Thymus (tissue), 11 donors: ENCODE data around the gene CHST12. TPM values are rescaled to one million over a fixed set of nuclear protein-coding genes. Genes with fewer than 3 reads are reported as not detected.

ENCODE experiments used
- DNase-seq, 9 donors: peaks; one replicate each; pipeline ENCODE4 v3.0.0-alpha.2; 2013; ENCODE audit warnings: low spot score in 9 of 9, low read depth in 6 of 9, missing footprints in 1 of 9
- H3K27ac ChIP-seq, 2 donors: one replicate each; pipeline ENCODE4 v1.5.1; 2013; ENCODE audit warnings: control low read depth in 1 of 2, low read depth in 1 of 2, low read length in 1 of 2, mild to moderate bottlenecking in 1 of 2, moderate library complexity in 1 of 2
- H3K27me3 ChIP-seq, 2 donors: one replicate each; pipeline ENCODE4 v1.5.1; 2013; ENCODE audit warnings: low read length in 1 of 2; ENCODE audit not compliant: control insufficient read depth in 2 of 2, insufficient read depth in 1 of 2
- H3K36me3 ChIP-seq, 2 donors: one replicate each; pipeline ENCODE4 v1.5.1; 2013; ENCODE audit warnings: low read length in 1 of 2, mild to moderate bottlenecking in 1 of 2, moderate library complexity in 1 of 2; ENCODE audit not compliant: control insufficient read depth in 2 of 2, insufficient read depth in 2 of 2
- H3K4me1 ChIP-seq, 2 donors: one replicate each; pipeline ENCODE4 v1.5.1; 2013; ENCODE audit warnings: low read length in 2 of 2; ENCODE audit not compliant: control insufficient read depth in 2 of 2, insufficient read depth in 2 of 2
- H3K4me3 ChIP-seq, 2 donors: one replicate each; pipeline ENCODE4 v1.5.1; 2013; ENCODE audit warnings: low read length in 2 of 2, control low read depth in 1 of 2, mild to moderate bottlenecking in 1 of 2
- H3K9me3 ChIP-seq, 2 donors: one replicate each; pipeline ENCODE4 v1.5.1; 2013; ENCODE audit warnings: low read length in 1 of 2, mild to moderate bottlenecking in 1 of 2; ENCODE audit not compliant: control insufficient read depth in 2 of 2, insufficient read depth in 1 of 2
- WGBS: extraction: QIAGEN DNeasy Blood & Tissue Kit; methylation state at CpG from one replicate; pipeline ENCODE4 v1.1.7; 2013; 5-methylcytosine and 5-hydroxymethylcytosine counted together
- polyA plus RNA-seq: library from polyadenylated mRNA; stranded (reverse); fragments of 200-250 nt; gene quantifications from one replicate; pipeline ENCODE4 v1.2.3, GENCODE V29; 2013
- total RNA-seq: library from RNA; stranded (reverse); fragments of 120-200 nt; gene quantifications from one replicate; pipeline ENCODE4 v1.2.4, GENCODE V29; 2013
- donor health status: healthy.

The CHST12 gene
- total and polyA plus RNA-seq, 2 donors, result 5.8 to 8.9 TPM

- Histone ChIP-seq H3K27me3 (no peaks in the 10 kb centered on the region), H3K36me3 (peaks cover 36 to 68% of the 10 kb centered on the region in 2 donors), H3K4me3 (no peak overlapping the region), H3K4me1 (peaks cover 7 to 21% of the 10 kb centered on the region in 2 donors), H3K27ac (no peak overlapping the region), H3K9me3 (no peaks in the 10 kb centered on the region)
- WGBS, result 93% methylated on average over 8 of the region's 8 CpGs
- DNase-seq, result no peak
Measured at GRCh38 chr7:2358968-2359527, 44.4 kb upstream of the CHST12 start.

- Histone ChIP-seq H3K36me3 (peaks cover 42 to 73% of the 10 kb centered on the region in 2 donors), H3K27ac (no peak overlapping the region), H3K4me1 (peaks cover 7 to 21% of the 10 kb centered on the region in 2 donors), H3K9me3 (no peaks in the 10 kb centered on the region), H3K4me3 (no peak overlapping the region), H3K27me3 (no peaks in the 10 kb centered on the region)
- DNase-seq, result no peak
- WGBS, result 99% methylated on average over 11 of the region's 11 CpGs
Measured at GRCh38 chr7:2359610-2360009, 43.8 kb upstream of the CHST12 start.

- Histone ChIP-seq H3K9me3 (no peaks in the 10 kb centered on the region), H3K4me3 (no peak overlapping the region), H3K27me3 (no peaks in the 10 kb centered on the region), H3K4me1 (peaks cover 4 to 16% of the 10 kb centered on the region in 2 donors), H3K27ac (no peak overlapping the region), H3K36me3 (peaks cover 54 to 85% of the 10 kb centered on the region in 2 donors)
- WGBS, result 95% methylated on average over 6 of the region's 6 CpGs
- DNase-seq, result no peak
Measured at GRCh38 chr7:2360796-2361195, 42.6 kb upstream of the CHST12 start.

GRCh38 chr7:2362385-2363088 lies 40.9 kb upstream of the CHST12 start:
- Histone ChIP-seq H3K4me1 (peaks cover 0 to under 1% of the 10 kb centered on the region in 2 donors), H3K36me3 (peaks cover 68 to 92% of the 10 kb centered on the region in 2 donors), H3K4me3 (no peak overlapping the region), H3K9me3 (no peaks in the 10 kb centered on the region), H3K27ac (no peak overlapping the region), H3K27me3 (no peaks in the 10 kb centered on the region)
- no peak for DNase-seq
- WGBS, result 95% methylated on average over 27 of the region's 27 CpGs

GRCh38 chr7:2369139-2369538 lies 34.3 kb upstream of the CHST12 start:
- DNase-seq, result no peak
- 99% methylated on average over 10 of the region's 10 CpGs for WGBS

DNA sequence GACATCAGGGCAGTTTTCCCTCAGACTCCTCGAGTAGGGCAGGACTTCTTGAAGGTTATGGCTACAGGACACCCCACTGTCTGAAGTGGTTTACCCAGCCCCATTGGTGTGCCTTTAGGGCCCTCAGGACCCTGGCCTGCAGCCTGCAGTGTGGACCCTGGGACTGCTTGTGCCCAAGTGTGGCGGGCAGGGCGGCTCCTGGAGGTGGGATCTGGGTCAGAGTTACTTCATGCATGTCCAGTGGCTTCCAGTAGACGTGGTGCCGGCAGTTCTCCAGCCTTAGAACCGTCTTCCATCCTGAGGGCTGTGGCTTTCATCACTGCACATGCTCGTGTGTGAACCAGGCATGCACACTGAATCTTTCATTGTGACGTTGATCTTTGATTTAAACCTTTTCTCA lies 32.1 kb upstream of the CHST12 start:
- 97% methylated on average over 8 of the region's 8 CpGs for WGBS
- no peaks in the 10 kb centered on the region for H3K4me1 ChIP-seq
- H3K4me3 ChIP-seq, result no peak overlapping the region
- no peak for DNase-seq
- no peaks in the 10 kb centered on the region for H3K9me3 ChIP-seq
- H3K27me3 ChIP-seq, result no peaks in the 10 kb centered on the region
- no peak overlapping the region for H3K27ac ChIP-seq
- H3K36me3 ChIP-seq, result peaks cover 90 to 98% of the 10 kb centered on the region in 2 donors

More at GRCh38 chr7:2369139-2369538, 34.3 kb upstream of the CHST12 start:
- Histone ChIP-seq H3K27ac (no peak overlapping the region), H3K27me3 (no peaks in the 10 kb centered on the region), H3K9me3 (no peaks in the 10 kb centered on the region), H3K36me3 (peaks cover 90 to 98% of the 10 kb centered on the region in 2 donors), H3K4me1 (no peaks in the 10 kb centered on the region), H3K4me3 (no peak overlapping the region)

- Histone ChIP-seq H3K27ac (no peak overlapping the region), H3K27me3 (no peaks in the 10 kb centered on the region), H3K9me3 (no peaks in the 10 kb centered on the region), H3K4me1 (no peaks in the 10 kb centered on the region), H3K4me3 (no peak overlapping the region), H3K36me3 (peaks cover 90 to 97% of the 10 kb centered on the region in 2 donors)
- WGBS, result 96% methylated on average over 14 of the region's 14 CpGs
- no peak for DNase-seq
Measured at GRCh38 chr7:2372724-2373123, 30.7 kb upstream of the CHST12 start.

GRCh38 chr7:2373124-2373556 lies 30.3 kb upstream of the CHST12 start:
- no peak overlapping the region for H3K4me3 ChIP-seq
- H3K27me3 ChIP-seq, result no peaks in the 10 kb centered on the region
- WGBS, result 98% methylated on average over 14 of the region's 14 CpGs
- no peak overlapping the region for H3K27ac ChIP-seq
- no peaks in the 10 kb centered on the region for H3K4me1 ChIP-seq
- peaks cover 91 to 93% of the 10 kb centered on the region in 2 donors for H3K36me3 ChIP-seq
- H3K9me3 ChIP-seq, result no peaks in the 10 kb centered on the region
- DNase-seq, result no peak

DNA sequence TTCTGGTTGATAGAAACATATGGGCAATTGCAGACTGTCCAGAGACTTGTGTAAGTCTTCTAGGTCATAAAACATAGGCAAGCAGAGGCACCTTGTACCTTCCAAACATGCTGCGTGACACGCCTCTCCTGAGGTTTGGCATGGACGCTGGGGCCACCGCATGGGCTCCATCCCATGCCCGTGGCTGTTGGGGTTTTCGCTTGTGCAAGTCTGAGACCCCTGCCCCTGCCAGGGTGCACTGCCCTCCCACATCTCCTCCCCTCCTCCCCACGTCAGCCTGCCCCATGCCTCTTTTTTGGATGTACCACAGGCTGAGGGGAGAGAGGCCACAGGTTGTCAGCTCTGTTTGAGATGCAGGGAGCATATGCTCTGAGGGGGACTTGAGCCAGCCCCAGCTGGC lies 29.8 kb upstream of the CHST12 start:
- peaks cover 91 to 93% of the 10 kb centered on the region in 2 donors for H3K36me3 ChIP-seq
- no peak for DNase-seq
- no peak overlapping the region for H3K27ac ChIP-seq
- no peaks in the 10 kb centered on the region for H3K4me1 ChIP-seq
- H3K4me3 ChIP-seq, result no peak overlapping the region
- no peaks in the 10 kb centered on the region for H3K9me3 ChIP-seq
- no peaks in the 10 kb centered on the region for H3K27me3 ChIP-seq
- WGBS, result 97% methylated on average over 7 of the region's 7 CpGs
